AG10803 (cell line): Measurements from ENCODE around the gene AQP1.

Source experiments
- DNase-seq: peaks from one replicate; pipeline ENCODE4 v3.0.0; 2010; ENCODE audit warnings: low read depth
- H3K4me3 ChIP-seq: 2 replicates; pipeline ENCODE4 v1.5.1; 2011; ENCODE audit warnings: mild to moderate bottlenecking, low read length, control low read depth
- TF ChIP-seq, protein P1 (sequence below): conservative IDR thresholded peaks from 2 replicates; pipeline ENCODE4 v1.5.1; 2011; ENCODE audit warnings: mild to moderate bottlenecking, low read length, control low read depth, inconsistent platforms

The AQP1 gene

DNA sequence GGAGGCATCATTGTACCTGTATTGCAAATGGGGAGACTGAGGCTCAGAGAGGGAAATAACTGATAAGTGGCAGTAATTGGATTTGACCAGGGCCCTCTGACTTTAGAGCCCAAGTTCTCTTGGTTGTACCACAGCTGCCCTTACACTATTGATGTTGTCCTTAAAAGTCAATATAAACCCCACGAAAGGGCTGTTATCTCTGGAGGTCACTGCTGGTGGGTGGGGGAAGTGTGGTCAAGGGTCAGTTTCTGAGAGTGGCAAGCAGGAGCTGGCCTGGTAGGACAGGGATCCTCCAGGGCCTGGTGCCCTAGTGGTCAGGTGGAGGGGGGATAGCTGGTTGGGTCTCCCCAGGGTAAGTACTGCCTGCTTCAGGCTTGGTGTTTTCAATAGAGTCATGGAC lies 44.2 kb upstream of the AQP1 start:
- DNase-seq: no peak
- H3K4me3 ChIP-seq: no peak overlapping the region
- TF ChIP-seq, protein P1, sequence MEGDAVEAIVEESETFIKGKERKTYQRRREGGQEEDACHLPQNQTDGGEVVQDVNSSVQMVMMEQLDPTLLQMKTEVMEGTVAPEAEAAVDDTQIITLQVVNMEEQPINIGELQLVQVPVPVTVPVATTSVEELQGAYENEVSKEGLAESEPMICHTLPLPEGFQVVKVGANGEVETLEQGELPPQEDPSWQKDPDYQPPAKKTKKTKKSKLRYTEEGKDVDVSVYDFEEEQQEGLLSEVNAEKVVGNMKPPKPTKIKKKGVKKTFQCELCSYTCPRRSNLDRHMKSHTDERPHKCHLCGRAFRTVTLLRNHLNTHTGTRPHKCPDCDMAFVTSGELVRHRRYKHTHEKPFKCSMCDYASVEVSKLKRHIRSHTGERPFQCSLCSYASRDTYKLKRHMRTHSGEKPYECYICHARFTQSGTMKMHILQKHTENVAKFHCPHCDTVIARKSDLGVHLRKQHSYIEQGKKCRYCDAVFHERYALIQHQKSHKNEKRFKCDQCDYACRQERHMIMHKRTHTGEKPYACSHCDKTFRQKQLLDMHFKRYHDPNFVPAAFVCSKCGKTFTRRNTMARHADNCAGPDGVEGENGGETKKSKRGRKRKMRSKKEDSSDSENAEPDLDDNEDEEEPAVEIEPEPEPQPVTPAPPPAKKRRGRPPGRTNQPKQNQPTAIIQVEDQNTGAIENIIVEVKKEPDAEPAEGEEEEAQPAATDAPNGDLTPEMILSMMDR: no peak

GRCh38 chr7:30869794-30870611 lies 41.6 kb upstream of the AQP1 start:
- TF ChIP-seq, protein P1: no peak
- DNase-seq: peak; percentile 35
- H3K4me3 ChIP-seq: no peak overlapping the region

GRCh38 chr7:30870821-30871518 lies 40.7 kb upstream of the AQP1 start:
- no peak overlapping the region for H3K4me3 ChIP-seq
- DNase-seq: no peak
- TF ChIP-seq, protein P1: no peak

GRCh38 chr7:30871655-30872054 lies 40.0 kb upstream of the AQP1 start:
- no peak for DNase-seq
- TF ChIP-seq, protein P1: no peak
- H3K4me3 ChIP-seq: no peak overlapping the region

DNA sequence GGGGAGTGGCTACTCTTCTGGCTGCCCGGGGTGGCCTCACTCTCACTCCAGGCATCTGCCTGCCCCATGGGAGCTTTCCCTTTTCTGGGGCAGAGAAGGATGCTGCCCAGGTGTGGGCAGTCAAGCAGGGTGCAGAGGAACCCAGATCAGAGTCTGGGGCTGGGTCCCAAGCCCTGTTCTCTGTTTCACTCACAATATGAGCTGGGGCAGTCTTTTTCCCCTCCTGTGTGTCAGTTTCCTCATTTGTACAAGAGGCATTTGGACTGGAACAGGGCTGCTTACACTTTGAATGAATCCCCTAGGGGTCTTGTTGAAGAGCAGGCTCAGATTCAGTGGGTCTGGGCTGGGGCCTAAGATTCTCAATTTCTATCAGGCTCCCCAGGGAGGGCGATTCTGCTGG lies 38.4 kb upstream of the AQP1 start:
- no peak for DNase-seq
- no peak overlapping the region for H3K4me3 ChIP-seq
- TF ChIP-seq, protein P1: no peak

DNA sequence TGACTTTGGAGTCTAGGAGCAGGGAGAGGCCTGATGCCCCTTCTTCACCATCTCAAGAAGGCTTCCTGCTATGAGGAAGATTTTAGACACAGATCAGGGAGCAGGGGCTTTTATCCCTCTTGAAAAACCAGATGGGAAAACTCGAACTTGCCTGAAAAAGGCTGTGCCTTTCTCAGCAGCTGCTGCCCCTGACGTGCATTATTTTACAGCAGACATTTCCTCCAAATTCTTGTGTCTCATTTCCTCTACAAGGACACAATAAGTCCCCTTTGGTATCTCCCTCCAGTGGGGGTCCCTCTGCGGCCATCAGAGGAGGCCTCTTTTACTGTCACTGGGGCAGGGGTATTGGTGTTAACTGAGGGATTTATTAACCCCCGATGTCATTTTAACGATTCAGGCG lies 38.0 kb upstream of the AQP1 start:
- DNase-seq: no peak
- H3K4me3 ChIP-seq: no peak overlapping the region
- TF ChIP-seq, protein P1: no peak
